H1 (cell line): Measurements from ENCODE around the gene CHTF18.

Experiments used
- EP300 ChIP-seq, 2 experiments: IDR thresholded peaks; 1 replicate in 1 of 2; 2 replicates in 1 of 2; pipeline ENCODE4 v1.6.1; 2011 to 2012; ENCODE audit warnings: low read depth in 2 of 2, low read length in 2 of 2, mild to moderate bottlenecking in 2 of 2, borderline replicate concordance in 1 of 2, inconsistent platforms in 1 of 2, moderate library complexity in 1 of 2
- JUN ChIP-seq: IDR thresholded peaks from 2 replicates; pipeline ENCODE4 v1.6.1; 2011; ENCODE audit warnings: low read depth, mild to moderate bottlenecking, improper control_type of control experiment, low read length
- JUND ChIP-seq: IDR thresholded peaks from 2 replicates; pipeline ENCODE4 v1.6.1; 2011; ENCODE audit warnings: mild to moderate bottlenecking, improper control_type of control experiment, low read length

DNA sequence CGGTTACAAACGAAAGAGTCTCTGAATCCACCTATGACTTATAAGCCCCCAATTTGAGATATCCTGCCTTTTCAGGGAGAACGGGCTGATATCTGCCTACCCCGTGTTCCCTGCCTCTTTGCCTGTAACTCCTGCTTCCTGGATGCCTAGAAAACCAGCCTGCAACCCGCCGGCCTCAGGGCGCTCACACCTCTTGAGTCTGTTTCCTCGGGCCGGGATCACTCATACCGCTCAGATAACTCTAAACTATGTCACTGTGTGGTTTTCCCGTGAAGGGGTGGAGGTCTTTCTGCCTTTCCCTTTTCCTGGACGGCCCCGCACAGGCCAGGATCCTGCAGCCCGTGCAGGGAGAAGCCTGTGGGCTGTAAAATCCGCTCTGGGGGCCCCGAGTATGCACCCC lies 10.6 kb upstream of the CHTF18 start:
- TF ChIP-seq JUN = no peak
- no peak for TF ChIP-seq JUND
- TF ChIP-seq EP300 (IDR thresholded peaks at IDR 0.05; ENCODE audit: borderline replicate concordance in 1 of 2, low read depth in 2 of 2, low read length in 2 of 2) = no peak
